ENCODE data around the gene SPANXA2.
"Not testable (repeated sequence)": the region's sequence is repeated elsewhere in the genome, so short reads cannot be mapped to it uniquely, and the experiment has no call there.

Gene SPANXA2, protein sequence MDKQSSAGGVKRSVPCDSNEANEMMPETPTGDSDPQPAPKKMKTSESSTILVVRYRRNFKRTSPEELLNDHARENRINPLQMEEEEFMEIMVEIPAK

DNA sequence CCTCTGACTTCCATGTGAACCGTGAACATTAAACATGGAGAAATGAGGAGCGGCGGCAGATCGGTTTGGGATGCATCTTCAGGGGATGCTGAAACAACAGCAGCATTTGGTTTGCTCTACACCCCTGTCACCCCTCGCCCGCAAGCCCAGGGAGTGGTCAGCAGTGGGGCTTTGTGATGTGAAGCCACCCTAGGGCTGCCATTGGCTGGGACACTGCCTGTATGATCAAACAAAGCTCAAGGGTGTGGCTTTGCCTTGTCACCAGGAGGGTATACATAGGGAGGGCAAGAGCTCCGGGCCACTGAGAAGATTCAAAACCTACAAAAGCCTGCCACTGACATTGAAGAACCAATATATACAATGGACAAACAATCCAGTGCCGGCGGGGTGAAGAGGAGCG is at the start of gene SPANXA2:
Gene SPANXA2 (plus strand): TSS at position 301 of the 400 bp plus-strand sequence. CDS start 60 bp downstream, at position 361.
- DNase-seq = not testable (repeated sequence)

DNA sequence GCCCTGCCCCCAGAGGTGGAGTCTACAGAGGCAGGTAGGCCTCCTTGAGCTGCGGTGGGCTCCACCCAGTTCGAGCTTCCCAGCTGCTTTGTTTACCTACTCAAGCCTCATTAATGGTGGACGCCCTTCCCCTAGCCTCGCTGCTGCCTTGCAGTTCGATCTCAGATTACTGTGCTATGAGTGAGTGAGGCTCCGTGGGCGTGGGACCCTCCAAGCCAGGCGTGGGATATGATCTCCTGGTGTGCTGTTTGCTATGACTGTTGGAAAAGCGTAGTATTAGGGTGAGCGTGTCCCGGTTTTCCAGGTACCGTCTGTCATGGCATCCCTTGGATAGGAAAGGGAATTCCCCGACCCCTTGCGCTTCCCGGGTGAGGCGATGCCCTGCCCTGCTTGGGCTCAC is 47.0 kb upstream of the SPANXA2 start:
- not testable (repeated sequence) for DNase-seq

DNA sequence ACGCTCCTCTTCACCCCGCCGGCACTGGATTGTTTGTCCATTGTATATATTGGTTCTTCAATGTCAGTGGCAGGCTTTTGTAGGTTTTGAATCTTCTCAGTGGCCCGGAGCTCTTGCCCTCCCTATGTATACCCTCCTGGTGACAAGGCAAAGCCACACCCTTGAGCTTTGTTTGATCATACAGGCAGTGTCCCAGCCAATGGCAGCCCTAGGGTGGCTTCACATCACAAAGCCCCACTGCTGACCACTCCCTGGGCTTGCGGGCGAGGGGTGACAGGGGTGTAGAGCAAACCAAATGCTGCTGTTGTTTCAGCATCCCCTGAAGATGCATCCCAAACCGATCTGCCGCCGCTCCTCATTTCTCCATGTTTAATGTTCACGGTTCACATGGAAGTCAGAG is 4.9 kb upstream of the SPANXA2 start, which contains the start of gene SPANXA1:
Gene SPANXA1 (minus strand): TSS at position 101 of the 400 bp plus-strand sequence. CDS start 60 bp downstream, at position 41.
- DNase-seq = not testable (repeated sequence)

DNA sequence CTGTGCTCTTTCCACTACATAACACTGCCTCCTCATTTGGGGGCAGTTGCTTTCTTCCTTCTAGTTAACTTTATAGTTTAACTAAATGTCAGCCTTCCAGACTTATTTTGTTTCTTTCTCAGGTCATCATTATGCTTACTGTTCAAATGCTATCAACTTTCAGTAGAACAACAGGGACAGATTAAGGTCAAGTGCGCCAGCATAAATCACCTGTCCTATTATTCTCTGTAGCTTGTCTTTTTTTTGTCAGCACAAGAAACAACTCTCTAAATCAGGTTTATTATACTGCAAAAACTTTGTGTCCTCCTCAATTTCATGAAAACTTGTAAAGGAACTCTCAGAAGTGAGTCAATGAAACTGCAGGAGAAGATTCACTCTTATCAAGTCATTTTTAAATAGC is 19.6 kb downstream of the SPANXA2 start:
- DNase-seq = no peak

DNA sequence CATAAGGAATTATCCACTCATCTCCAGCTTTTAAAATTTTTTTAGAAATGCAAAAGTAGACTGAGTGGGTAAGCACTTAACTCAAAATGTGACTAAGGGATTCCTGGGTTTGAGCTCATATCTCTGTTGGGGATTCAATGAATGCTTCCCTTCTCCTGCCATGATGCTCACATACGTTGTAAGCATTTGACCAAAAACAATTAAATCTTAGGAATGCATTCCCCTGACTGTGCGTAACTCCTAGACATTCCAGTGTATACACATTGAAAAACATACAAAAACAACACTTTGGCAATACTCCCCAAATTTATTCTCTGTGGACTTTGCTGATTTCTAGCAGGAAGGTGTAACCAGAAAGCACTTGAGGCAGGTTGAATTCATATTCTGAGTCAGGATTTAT is 29.8 kb downstream of the SPANXA2 start:
- DNase-seq = no peak

DNA sequence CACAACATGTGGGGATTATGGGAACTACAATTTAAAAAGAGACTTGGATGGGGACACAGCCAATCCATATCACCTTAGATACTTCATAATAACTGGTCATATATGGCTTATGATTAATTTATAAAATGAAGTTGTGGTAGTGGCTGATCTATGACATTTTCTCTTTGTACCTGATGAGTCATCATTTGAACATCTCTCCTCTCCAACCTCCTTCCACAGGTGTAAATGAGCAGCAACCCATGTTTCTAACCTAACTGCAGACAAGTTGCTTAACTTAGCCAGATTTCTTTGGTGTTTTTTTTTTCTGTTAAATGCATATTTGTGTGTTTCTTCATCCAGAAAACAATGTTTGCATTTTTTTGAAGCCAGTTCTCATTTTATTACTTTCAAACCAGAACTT is 42.6 kb downstream of the SPANXA2 start:
- no peak for DNase-seq

DNA sequence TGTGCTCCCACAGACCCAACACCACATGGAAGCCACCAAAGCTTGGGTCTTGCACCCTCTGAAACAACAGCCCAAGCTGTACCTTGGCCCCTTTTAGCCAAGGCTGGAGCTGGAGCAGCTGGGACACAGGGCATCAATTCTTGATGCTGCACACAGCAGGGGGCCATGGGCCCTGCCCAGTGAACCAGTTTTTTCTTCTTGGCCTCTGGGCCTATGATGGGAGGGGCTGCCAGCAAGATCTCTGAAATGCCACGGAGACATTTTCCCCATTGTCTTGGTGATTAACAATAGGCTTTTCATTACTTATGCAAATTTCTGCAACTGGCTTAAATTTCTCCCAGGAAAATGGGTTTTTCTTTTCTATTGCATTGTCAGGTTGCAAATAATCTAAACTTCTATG is 49.0 kb downstream of the SPANXA2 start:
- DNase-seq = no peak
